GM19455 (cell line): ENCODE data around the gene SETD1A.

Experiments used
- ATAC-seq: cut with Tn5 transposase; IDR thresholded peaks from one replicate; pipeline ENCODE4 v1.9.1; 2021; ENCODE audit not compliant: unreplicated experiment

The SETD1A gene

DNA sequence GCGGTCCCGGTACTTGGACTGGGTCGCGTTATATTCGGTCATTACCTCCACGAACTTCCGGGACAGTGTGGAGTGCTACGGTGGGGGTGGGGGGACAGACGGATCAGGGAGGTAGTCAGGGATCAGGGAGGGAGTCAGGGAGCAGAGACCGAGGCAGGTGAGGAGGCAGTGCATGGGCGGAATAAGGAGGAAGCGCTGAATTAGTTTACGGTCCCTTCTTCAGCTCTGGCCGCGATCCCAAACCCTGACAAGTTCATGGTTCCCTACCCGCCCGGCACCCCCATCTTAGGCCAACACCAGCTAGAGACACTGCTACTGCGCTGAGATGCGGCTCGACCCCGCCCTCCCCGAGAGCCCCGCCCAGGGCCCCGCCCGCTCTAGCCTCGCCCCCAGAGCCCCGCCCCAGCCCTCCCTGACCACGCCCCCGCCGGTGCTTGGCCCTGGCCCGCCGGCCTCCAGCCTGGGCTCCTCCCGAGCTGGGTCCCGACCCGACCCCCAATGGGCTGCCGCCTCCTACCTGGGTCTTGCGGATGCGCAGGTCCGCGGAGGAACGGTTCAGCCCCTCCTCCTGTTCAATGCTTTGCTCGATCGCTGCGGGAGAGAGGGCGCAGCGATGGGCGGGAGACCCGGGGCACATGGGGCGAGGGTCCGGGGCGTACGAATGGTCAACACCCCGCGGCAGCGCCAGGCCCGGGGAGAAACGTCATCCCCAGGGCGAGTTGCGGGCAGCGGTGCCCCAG lies 39.6 kb downstream of the SETD1A start:
- peak; percentile 66 for ATAC-seq

DNA sequence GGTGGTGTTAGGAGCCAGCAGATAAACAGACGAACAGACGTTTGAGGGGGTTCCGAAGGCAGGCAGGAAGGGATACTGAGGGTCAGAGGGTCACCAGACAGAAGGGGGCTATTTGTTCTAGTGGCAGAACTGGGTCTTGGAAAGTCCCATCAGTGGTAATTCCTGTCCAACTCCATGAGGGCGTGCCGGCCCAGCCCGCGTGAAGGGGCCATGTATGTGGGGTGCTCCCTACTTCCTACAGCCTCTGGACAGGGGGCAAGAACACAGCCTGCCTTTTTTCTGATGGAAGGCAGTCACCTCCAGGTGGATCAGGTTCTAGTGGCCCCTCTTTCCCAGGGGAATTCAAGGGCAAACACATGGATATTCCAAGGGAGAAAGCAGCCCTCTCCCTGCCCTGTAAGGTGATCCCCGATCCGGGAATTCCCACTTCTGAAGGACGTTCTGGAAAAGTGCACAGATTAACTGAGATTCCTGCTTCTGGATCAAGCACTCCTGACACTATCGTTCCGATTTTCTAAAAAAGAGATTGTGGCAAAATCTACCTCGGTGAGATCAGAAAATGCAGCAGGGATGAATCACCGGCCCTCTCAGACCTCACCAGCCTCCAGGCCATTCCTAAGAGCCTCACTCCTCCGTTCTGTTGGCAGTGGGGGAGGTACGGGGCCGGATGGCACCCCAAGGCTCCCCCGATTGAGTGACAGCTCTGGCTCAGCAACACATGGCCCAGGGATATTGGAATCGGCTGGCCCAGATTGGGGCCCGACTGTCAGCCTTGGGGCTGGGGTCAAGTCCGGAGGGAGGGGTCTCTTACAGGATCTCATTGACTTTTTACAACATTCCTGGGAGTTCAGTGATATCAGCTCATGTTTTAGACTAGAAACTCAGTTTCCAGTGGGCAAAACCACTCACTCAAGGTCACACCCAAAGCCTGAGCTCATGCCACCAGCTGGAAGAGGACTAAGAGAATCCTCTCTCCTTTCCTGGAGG lies 40.5 kb downstream of the SETD1A start:
- ATAC-seq, result no peak

DNA sequence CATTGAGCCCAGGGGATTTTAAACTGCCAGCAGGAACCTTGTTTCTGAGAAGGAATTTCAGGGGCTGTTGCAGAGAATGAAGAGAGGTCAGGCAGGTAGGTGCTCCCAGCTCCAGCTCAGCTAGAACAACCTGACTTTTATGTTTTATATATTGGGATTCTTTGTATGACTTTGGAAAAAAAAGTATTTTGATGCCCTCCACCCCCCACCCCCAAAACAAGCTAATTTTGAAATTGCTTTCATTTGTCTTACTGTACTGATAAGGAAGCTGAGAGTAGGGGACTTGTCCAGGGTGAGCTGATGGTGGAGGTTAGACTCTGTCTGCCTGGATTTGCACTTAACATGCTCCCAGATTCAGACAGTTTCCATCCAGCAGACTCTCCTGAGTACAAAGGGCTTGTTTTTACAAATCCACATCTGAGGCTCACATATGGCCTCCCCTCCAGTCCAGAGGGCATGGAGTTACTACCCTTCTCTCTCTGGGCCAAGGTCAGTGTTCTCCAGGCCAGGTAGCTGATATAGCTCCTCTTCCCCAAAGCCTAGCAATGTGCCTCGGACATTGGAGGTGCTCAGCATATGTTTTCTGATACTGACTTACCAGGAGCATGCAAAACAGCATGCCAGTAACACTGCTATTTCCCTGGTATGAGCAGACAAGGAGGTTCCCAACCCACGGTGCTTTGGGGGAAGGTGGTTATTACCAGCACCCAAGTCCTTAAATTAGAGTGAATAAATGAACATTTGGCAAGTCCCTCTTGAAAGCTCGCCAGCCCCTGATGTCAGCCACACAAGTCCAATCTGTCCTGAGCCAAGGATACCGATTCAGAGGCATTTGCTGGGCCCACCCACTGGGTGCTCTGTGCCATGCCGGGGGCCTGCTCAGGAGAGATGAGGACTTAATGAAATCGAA lies 41.6 kb downstream of the SETD1A start:
- no peak for ATAC-seq

DNA sequence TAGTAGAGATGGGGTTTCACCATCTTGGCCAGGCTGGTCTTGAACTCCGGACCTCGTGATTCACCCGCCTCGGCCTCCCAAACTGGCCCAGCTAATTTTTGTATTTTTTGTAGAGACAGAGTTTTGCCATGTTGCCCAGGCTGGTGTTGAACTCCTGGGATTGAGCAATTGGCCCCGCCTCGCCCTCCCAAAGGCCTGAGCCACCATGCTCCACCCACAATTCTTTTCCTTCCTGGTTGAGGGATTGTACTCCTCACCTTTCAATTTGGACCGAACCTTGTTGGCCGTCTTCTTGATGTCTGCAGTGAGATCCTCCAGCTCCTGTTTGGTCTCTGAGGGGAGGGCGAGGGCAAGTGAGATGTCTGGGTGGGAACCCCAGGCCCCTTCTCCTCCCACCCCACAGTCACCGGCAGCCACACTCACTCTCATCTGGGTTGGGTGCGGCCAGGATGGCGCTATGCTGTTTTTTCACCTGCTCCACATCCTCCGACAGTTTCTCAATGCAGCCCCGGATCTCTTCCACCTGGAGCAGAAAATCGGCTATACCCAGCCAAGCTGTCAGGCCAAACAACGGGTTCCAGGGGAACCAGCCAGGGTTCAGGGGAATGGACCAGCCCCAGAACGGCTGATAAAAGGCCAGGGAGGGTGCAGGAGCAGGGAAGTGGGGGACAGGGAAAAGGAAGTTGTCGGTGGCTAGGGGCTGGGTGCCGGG lies 43.3 kb downstream of the SETD1A start:
- ATAC-seq, result no peak

DNA sequence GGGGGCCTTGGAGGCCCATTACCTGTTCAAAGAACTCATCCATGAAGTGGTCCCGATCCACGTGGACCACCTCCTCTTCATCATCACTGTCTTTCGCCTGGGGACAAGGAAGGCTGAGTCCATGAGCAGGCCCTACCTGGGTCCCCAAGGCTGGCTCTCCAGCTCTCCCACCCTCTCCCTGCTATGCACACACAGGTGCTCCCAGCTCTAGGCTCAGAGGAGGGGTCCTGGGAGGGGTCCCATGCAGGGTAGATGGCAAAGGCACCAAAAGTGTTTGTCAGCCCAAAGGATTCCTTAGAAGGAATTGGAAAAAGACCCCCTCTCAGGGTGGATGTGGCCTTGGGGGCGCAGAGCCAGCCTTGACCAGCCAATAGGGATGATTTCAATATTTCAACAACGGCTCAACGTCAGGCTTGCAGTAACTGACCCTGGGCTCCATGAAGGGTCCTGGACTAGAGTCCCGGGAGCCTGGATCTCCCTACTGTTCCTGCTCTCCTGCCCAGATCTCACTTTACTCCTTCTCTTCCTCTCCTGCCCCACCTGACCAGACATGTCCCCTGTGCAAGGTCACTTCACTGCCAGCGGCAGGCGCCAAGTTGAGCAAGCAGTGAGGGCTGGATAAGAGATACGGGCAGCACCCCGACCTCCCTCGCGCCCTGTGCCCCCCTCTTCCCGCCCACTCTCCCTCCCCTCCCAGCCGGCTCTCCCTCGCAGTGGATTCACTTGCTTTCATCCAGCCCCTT lies 44.1 kb downstream of the SETD1A start:
- no peak for ATAC-seq

DNA sequence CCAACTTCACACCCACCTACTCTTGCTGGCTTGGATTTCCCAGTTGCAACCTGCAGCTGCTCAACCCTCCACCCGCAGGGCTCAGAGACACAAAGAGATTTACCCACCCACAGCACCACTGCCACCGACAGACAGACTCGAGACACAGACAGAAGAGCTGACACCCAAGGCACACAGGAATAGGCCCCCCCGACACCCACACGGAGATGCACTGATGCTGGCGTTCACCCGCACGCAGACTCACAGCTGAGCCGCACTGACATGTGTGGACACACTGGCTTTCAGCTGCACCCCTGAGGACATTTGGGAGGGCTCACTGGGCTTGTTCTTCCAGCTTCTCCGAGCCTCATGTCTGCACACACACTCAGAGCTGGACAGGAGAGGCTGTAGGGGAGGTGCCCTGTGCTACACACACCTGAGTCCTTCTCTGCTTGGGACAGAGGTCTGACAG lies 44.7 kb downstream of the SETD1A start:
- ATAC-seq, result no peak

DNA sequence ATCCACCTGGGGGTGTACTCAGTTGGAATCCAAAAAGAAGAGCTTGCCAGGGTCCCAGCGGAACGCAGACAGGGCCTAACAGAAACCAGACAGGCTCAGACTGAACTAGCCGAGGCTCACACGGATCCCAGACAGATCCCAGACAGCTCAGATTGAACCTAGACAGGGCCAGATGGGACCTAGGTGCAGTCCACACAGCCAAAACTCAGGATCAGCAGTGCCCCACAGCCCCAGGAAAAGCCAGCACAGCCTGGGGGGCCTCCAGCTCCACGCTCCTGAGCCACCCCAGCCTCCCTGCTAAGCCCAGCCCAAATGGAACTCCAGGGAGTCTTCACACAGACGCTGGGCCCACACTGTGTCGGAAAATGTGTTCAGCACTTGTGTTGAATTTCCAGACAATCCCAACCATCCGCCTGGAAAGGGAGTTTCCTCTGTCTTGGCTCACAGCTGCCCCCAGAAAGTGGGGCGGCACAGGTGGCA lies 45.3 kb downstream of the SETD1A start:
- no peak for ATAC-seq

DNA sequence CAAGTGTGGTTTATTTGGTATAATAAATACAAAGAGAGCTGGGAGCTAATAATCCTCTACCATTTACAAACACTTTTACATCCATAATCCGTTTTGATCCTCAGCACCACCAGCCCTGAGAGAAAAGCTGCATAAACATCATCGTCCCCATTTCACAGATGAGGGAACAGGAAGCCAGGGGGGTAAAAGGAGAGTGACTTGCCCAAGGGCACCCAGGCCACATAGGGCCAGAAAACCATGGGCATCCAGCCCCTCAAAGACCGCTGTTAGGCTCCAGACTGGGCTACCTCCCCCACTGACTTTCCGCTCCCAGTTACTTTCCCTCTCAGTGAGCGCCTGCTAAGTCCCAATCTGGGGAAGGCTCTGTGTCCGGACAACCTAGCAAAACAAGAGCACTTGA lies 46.2 kb downstream of the SETD1A start:
- no peak for ATAC-seq

DNA sequence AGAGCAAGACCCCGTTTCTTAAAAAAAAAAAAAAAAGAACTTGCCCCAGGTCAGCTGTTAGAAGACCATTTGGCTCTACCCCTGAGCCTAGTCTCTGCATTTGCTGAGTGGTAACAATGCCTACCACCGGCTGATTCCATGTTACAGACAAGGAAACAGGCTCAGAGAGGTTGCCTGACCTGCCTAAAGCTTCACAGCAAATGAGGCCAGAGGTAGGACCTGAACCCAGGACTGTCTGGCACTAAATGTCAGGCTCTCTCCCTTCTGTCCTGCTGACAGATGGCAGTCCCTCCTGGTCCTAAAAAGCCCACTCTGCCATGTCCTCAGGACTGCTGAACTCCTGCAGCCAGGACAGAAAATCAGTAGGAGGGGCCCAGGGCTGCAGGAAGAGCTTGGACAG lies 47.1 kb downstream of the SETD1A start:
- ATAC-seq, result no peak

DNA sequence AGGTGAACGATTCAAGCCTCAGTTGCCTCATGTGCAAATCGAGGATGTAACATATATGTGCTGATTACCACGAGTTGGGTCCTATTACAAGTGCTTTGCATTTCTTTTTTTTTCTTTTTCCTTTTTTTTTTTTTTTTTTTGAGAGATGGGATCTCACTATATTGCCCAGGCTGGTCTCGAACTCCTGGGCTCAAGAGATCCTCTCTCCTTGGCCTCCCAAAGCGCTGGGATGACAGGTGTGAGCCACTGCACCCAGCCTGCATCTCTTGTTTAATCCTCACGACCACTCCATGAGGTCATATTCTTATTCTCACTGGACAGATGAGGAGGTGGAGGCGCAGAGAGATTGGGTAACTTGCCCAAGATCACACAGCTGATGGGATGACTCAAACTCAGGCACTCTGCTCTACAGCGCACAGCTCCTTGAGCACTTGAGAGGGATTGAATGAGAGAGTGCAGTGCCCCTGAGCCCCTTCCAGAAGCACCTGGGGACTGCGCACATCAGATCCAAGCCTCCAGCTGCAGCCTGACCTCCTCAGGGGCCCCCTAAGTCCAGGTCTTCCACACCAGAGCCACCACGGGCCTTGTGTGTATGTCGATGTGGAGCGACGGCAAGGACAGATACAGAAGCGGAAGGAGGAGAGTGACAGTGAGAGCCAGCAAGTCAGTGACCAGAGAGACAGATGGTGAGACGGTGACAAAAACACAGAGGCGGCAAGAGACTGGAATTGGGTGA lies 48.0 kb downstream of the SETD1A start:
- ATAC-seq, result no peak

DNA sequence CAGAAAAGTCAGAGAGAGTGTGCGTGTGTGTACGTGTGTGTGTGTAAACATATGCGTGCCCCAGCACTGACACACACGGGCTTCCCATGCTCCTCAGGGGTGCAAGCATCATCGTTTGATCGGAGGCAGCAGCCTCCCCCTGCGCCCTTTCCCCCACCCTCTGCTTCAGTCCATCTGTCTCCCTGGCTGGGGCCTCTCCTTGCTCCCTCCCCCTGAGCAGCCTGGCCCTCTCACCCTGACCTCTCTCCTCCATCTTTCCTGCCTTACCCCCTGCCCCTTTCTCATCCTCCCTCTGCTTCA lies 48.5 kb downstream of the SETD1A start:
- ATAC-seq, result no peak

DNA sequence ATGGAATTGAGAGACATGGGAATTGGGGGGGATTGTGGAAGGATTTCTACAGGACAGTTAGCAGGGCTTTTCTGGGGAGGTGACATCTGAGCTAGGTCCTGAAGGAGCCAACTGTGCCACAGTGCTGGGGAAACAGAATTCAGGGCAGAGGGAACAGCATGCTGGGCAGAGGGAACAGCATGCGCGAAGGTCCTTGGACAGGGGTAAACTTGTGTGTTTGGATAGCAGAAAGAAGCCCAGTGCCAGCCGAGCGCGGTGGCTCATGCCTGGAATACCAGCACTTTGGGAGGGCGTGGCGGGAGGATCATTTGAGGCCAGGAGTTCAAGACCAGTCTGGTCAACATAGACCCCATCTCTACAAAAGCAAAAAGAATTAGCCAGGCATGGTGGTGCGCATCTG lies 49.0 kb downstream of the SETD1A start:
- ATAC-seq, result no peak

DNA sequence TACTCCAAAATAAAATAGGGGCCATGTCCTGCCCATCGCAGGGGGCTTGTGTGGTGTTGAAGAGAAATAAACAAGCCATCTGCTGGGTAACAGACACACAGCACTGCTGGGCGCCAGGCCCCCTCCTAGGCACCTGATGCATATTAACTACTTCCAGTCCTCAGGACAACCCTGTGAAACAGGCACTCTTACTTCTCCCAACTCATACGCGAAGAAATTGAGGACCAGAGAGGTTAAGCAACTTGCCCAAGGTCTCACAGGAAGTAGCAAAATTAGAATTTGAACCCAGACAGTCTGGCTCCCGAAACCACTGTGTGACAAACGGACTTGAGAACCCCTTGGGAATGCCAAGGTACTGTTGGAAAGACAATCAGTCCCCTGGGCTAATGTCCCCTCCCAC lies 50.1 kb downstream of the SETD1A start:
- no peak for ATAC-seq

DNA sequence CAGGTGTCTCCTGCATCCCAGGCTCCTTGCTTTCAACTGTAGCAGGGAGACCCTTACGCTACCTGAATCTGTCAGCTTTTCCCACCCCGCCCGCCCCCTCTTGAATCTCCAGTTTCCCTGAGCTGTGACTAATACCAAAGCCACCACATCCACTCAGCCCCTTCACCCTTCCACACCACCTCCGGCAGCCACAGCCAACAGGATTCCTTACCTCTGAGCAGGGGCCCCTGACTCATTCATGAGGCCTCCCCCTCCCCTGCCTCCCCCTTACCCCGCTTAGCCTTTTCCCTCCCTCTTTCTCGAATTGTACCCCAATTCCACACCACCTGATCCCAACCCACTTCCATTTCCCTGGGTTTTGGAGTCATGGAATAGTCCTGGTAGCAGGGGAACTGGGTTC lies 50.6 kb downstream of the SETD1A start:
- no peak for ATAC-seq

DNA sequence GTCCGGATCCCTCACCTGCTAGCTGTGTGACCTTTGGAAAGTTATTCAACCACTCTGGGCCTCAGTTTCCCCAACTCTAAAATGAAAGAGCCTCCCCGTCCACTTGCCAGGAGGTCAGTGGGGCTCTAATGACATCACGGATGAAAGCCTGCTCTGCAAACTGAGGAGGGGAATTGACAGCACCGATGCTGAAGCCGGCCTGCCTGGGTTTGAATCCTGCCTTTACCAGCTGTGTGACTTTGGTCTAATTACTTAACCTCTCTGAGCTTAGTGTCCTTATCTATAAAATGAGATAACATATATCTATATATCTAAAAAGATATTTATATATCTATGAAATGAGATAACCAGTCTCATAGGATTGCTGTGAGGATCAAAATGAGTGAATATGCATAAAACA lies 51.0 kb downstream of the SETD1A start:
- ATAC-seq, result no peak

DNA sequence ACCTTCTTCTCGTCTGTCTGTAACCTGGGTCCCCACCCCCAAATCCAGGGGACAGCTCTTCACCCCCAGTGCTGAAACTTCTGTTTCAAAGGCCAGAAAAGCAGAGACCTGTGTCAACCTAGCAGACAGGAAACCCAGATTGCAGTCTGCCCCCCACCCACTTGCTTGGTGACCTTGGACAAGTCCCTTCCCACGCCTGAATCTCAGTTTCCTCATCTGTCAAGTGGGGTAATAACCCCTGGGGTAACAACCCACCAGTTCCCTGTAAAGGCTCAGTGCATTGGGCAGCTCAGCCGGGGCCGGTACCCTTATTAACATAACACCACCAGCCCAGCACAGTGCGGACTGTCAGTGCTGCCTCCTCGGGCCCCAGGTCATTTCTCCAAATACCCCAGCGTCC lies 51.6 kb downstream of the SETD1A start:
- no peak for ATAC-seq

DNA sequence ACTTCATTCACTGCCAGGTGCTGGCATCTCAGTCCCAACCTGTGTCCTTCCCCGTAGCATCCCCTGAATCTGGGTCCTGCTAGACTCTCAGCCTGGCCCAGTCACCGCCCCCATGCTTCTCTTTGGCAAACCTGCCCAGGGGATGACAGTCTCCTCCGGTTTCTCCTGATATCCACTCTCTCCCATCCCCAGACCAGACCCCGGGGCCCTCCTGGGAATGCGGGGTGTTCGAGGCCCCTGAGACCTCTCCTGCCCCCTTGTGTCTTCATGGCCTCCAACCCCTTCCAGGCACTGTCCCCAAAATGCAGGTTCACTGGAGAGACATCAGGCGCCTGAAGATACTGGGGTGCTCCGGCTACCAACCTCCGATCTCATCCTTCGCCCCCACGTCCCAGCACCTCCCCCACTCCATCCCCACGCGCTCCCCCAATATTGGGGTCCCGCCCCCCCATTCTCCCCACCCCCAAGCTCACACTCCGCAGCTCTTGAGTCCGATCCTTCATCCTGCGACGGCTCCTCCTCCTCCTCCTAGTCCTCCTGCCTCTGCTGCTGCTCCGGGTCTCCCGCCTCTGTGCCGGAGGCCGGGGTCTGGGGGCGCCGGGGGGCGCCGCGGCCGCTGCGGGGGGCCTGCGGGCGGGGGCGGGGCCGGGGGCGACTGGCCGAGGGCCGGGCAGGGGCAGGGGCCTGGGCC lies 52.5 kb downstream of the SETD1A start:
- no peak for ATAC-seq

DNA sequence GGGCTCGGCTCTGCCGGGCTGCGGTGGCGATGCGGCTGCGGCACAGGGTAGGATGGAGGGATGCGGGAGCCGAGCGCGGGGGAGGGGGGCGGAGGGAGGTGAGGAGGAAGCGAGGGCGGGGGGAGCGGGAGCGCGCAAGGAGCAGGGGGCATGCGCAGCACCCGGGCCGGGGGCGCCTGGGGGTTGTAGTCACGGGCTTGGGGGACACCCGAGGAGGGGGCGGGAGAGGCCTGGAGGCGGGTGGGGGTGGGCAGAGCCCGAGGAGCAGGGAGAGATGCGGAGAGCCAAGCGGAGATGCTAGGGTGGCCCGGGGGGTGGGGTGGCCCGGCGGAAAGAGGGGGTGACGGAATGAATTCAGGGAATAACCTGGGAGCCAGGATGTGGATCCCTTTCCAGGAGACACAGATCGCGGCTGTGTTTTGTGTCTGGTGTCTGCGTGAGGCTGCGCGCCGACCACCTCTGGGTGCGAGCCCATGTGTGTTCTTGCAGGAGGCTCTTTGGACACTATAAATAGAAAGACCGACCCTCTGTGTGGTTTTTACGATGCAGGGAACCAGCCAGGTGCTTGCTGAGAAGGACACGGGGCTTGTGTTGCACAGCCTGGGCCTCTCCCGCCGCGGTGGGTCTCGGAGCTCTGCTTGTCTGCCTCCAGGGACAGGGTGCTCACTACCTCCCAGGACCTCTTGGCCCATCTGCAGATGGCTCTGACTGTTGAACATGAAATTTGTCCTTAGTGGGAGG lies 53.2 kb downstream of the SETD1A start, which contains the start of gene STX1B:
Gene STX1B (minus strand): TSS at position 54 of the 741 bp plus-strand sequence. CDS start 242 bp downstream, outside the sequence.
- ATAC-seq, result no peak
